Measurements from ENCODE around the gene PRMT1. TPM values are rescaled to one million over a fixed set of nuclear protein-coding genes. Genes with fewer than 3 reads are reported as not detected.
A peak's percentile ranks its signal among the peaks of the same experiment; 100 is the strongest.

PRMT1 gene
- total RNA-seq, 1 experiment from 2014 or later: 219 TPM

GRCh38 chr19:49690656-49691242, 13.7 kb downstream of the PRMT1 start, which contains the start of gene CPT1C:
TSS of gene CPT1C (plus strand) at chr19:49691116. CDS start at chr19:49692253, 1,137 bp downstream.
- ChIA-PET CTCF (no interaction called here), POLR2A (no interaction called here)
- DNase-seq (ENCODE audit: low read depth, low spot score) (no peak), ATAC-seq (no peak)
- H3K4me1 ChIP-seq (ENCODE audit: control insufficient read depth, insufficient read depth, low read length): no peaks in the 10 kb centered on the region
- H3K36me3 ChIP-seq (ENCODE audit: control insufficient read depth, insufficient read depth, low read length): no peaks in the 10 kb centered on the region
- intact Hi-C loops (cut with micrococcal nuclease; ENCODE audit: unreplicated experiment) (no loop called here), in situ Hi-C loops (cut with HindIII; ENCODE audit: low pct_unique_long_range_greater_than_20kb, low sequenced_read_pairs) (no loop called here)
- H3K27ac ChIP-seq (ENCODE audit: low read length): no peak within 1 kb of the TSS
- H3K4me3 ChIP-seq (ENCODE audit: low read depth in 2 of 2, low read length in 2 of 2): peak within 1 kb of the TSS in 1 of 2 experiments; percentile 33; a peak in 1 of 4 replicates
- no peaks in the 10 kb centered on the region for H3K27me3 ChIP-seq (ENCODE audit: control insufficient read depth, insufficient read depth, low read length)
- no peak for TF ChIP-seq TCF7L2 (IDR thresholded peaks at IDR 0.05; ENCODE audit: low read depth, low read length)
- no peak for TF ChIP-seq CTCF (IDR thresholded peaks at IDR 0.05)
- TF ChIP-seq POLR2AphosphoS5 (IDR thresholded peaks at IDR 0.05; ENCODE audit: low read depth, low read length): no peak
- no peak for TF ChIP-seq REST (IDR thresholded peaks at IDR 0.05; ENCODE audit: insufficient read depth in 1 of 2, low read depth in 2 of 2, low read length in 1 of 2)
- TF ChIP-seq SIN3A (IDR thresholded peaks at IDR 0.05; ENCODE audit: borderline replicate concordance, insufficient read depth, low read depth, low read length): no peak
- no TSS peak for BruUV-seq (replicated peaks)
- no peaks in the 10 kb centered on the region for H3K9me3 ChIP-seq (ENCODE audit: control insufficient read depth, insufficient read depth, low read depth, low read length)

GRCh38 chr19:49691243-49692146, 14.4 kb downstream of the PRMT1 start:
- no peaks in the 10 kb centered on the region for H3K36me3 ChIP-seq (ENCODE audit: control insufficient read depth, insufficient read depth, low read length)
- BruUV-seq (replicated peaks): no TSS peak
- in situ Hi-C loops (cut with HindIII; ENCODE audit: low pct_unique_long_range_greater_than_20kb, low sequenced_read_pairs) (no loop called here), intact Hi-C loops (cut with micrococcal nuclease; ENCODE audit: unreplicated experiment) (no loop called here)
- POLR2A ChIA-PET: no interaction called here
- no peak overlapping the region for H3K27ac ChIP-seq (ENCODE audit: low read length)
- ATAC-seq: no peak
- peak overlapping the region in 1 of 2 experiments; percentile 33; a peak in 1 of 4 replicates for H3K4me3 ChIP-seq (ENCODE audit: low read depth in 2 of 2, low read length in 2 of 2)
- TF ChIP-seq TCF7L2 (IDR thresholded peaks at IDR 0.05; ENCODE audit: low read depth, low read length): no peak
- TF ChIP-seq POLR2AphosphoS5 (IDR thresholded peaks at IDR 0.05; ENCODE audit: low read depth, low read length): no peak
- TF ChIP-seq CTCF (IDR thresholded peaks at IDR 0.05): no peak
- no peak for DNase-seq (ENCODE audit: low read depth, low spot score)
- H3K27me3 ChIP-seq (ENCODE audit: control insufficient read depth, insufficient read depth, low read length): no peaks in the 10 kb centered on the region
- H3K4me1 ChIP-seq (ENCODE audit: control insufficient read depth, insufficient read depth, low read length): no peaks in the 10 kb centered on the region
- CTCF ChIA-PET: no interaction called here
- no peaks in the 10 kb centered on the region for H3K9me3 ChIP-seq (ENCODE audit: control insufficient read depth, insufficient read depth, low read depth, low read length)
